GM15510 (cell line): ENCODE data around the gene ABCG4.

ENCODE experiments used
- POLR2A ChIP-seq: IDR thresholded peaks from 3 replicates; pipeline ENCODE4 v1.6.1; 2011; ENCODE audit warnings: borderline replicate concordance; ENCODE audit not compliant: insufficient read length; ENCODE audit errors: extremely low read depth

The ABCG4 gene

DNA sequence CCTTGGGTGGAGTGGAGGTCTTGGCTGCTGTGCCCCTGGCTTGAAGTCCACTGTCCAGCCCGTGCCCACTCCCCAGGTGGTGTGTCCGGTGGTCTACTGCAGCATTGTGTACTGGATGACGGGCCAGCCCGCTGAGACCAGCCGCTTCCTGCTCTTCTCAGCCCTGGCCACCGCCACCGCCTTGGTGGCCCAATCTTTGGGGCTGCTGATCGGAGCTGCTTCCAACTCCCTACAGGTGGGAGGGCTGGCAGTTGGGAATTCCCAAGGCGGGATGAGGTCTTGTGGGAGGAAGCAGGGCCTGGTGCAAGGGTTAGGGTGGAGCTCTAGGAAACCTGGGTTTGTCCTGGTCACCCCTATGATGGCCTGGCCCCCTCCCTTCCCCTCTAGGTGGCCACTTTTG, 11.3 kb downstream of the ABCG4 start:
- no peak for TF ChIP-seq POLR2A

- no peak for TF ChIP-seq POLR2A
These were observed 13.0 kb downstream of the ABCG4 start for GRCh38 chr11:119161871-119162270.

DNA sequence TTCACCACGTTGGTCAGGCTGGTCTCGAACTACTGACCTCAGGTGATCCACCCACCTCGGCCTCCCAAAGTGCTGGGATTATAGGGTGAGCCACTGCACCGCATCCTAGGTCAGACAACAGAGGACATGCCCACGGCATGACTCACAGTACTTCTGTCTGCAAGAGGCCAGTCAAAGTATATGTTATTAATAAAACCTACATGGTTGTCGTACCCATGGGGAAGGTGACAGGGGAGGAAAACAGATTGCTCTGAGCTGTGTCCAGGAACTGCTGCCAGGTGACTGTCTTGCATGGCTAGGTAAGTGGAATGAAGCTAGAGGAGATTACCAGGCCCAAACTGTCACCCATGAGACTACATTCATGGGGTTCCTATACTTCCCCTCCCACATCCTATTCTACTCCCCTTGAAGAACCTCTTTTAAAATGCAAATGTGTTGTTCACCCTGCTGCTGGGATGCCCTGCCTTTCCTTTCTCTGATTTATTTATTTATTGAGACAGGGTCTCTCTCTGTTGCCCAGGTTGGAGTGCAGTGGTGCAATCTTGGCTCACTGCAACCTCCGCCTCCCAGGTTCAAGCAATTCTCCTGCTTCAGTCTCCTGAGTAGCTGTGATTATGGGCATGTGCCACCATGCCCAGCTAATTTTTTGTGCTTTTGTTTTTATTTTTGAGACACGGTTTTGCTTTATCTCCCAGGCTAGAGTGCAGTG, 17.7 kb downstream of the ABCG4 start:
- TF ChIP-seq POLR2A: no peak

DNA sequence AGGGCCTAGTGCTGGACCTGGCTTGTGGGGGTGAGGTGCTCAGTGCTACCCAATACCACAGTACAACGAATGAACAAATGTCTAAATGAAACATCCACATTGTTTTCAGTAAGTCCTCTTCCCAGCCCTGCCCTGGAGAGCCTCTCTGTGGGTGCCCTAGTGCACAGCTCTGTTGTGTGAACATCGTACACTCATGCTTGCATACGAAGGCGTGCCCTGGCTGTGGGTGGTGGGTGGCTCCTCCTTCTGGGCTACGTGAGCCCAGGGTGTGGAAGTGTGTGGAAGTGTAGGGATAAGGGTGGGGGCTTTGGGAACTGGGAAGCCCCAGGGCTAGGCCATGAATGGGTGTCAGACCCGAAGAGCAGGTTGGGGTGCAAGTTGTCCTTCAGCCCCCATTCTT, 19.1 kb downstream of the ABCG4 start:
- TF ChIP-seq POLR2A: no peak

GRCh38 chr11:119168471-119169281, 19.8 kb downstream of the ABCG4 start, which contains the start of gene NLRX1:
TSS of gene NLRX1 (plus strand) at chr11:119168725. CDS start at chr11:119171404, 2,679 bp downstream.
- peak; percentile 83 for TF ChIP-seq POLR2A

GRCh38 chr11:119169282-119169719, 20.4 kb downstream of the ABCG4 start:
- no peak for TF ChIP-seq POLR2A

GRCh38 chr11:119172513-119172912, 23.7 kb downstream of the ABCG4 start:
- TF ChIP-seq POLR2A: no peak

DNA sequence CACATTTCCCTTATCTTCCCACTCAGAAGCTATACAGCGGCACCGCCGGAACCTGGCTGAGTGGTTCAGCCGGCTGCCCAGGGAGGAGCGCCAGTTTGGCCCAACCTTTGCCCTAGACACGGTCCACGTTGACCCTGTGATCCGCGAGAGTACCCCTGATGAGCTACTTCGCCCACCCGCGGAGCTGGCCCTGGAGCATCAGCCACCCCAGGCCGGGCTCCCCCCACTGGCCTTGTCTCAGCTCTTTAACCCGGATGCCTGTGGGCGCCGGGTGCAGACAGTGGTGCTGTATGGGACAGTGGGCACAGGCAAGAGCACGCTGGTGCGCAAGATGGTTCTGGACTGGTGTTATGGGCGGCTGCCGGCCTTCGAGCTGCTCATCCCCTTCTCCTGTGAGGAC, 24.6 kb downstream of the ABCG4 start:
- TF ChIP-seq POLR2A: no peak

- TF ChIP-seq POLR2A: no peak
These were observed 26.7 kb downstream of the ABCG4 start for GRCh38 chr11:119175493-119176077.

DNA sequence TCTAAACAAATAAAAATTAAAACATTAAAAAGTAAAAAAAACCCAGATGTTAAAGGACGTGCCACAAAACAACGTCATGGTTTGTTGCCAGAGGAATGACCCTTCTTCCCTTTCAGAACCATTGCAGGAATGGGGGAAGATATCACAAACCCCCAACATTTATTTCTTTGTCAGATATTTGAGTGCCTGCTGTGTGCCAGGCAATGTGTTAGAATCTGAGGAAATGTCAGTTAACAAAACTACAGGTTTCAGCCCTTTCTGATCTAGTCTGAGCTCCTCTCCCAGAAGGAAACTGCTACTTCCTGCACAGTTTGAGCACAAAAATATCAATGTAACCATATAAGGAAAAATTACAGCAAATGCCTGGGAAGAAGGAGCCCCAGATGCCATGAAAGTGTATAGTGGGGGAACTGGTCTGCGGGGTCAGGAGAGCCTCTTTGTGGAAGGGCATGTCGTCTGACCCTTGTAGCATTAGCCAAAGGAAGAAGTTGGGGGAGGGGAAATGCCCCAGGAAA, 29.4 kb downstream of the ABCG4 start:
- TF ChIP-seq POLR2A: no peak

GRCh38 chr11:119179342-119179741, 30.5 kb downstream of the ABCG4 start:
- no peak for TF ChIP-seq POLR2A

DNA sequence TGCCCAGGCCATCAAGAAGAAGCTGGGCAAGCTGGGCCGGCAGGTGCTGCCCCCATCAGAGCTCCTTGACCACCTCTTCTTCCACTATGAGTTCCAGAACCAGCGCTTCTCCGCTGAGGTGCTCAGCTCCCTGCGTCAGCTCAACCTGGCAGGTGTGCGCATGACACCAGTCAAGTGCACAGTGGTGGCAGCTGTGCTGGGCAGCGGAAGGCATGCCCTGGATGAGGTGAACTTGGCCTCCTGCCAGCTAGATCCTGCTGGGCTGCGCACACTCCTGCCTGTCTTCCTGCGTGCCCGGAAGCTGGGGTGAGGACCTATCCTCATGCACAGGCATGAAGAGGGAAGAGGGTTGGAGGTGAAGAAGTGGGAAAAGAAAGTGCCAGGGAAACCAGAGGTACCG, 31.1 kb downstream of the ABCG4 start:
- no peak for TF ChIP-seq POLR2A

- no peak for TF ChIP-seq POLR2A
These were observed 32.2 kb downstream of the ABCG4 start for GRCh38 chr11:119180729-119181676.
